SU-DHL-6 (cell line): ENCODE results near the gene SPOCK1.

Experiments
- CTCF ChIP-seq: fragments of 200-600 bp; sonication (generic); IDR thresholded peaks from one replicate; pipeline ENCODE4 v1.5.1; 2017; ENCODE audit warnings: antibody characterized with exemption, mild to moderate bottlenecking, low read length, moderate library complexity; ENCODE audit not compliant: insufficient read depth, poor library complexity, severe bottlenecking
- EZH2phosphoT487 ChIP-seq: fragments of 200-600 bp; sonication (generic), shearing (Covaris generic); conservative IDR thresholded peaks from 2 replicates; pipeline ENCODE4 v1.6.1; 2018; ENCODE audit warnings: mild to moderate bottlenecking, antibody characterized with exemption, low read length, moderate library complexity, mixed read lengths

GRCh38 chr5:137226081-137226480 is 273.0 kb downstream of the SPOCK1 start:
- TF ChIP-seq CTCF (no peak), EZH2phosphoT487 (no peak)
